SK-N-SH (cell line): ENCODE data around the gene PDZK1IP1. TPM values are rescaled to one million over a fixed set of nuclear protein-coding genes. Genes with fewer than 3 reads are reported as not detected.

Source experiments
- CTCF ChIA-PET: fragments of 300-600, 350-600 bp; formaldehyde crosslinking; extraction: SDS; loops from one replicate; lab custom pipeline; 2021; lab: Yijun Ruan, JAX
- POLR2A ChIA-PET: fragments of 350-600 bp; sonication (Branson Sonifier 250); formaldehyde crosslinking; extraction: SDS; loops from one replicate; lab custom pipeline; 2020; ENCODE audit warnings: antibody characterized with exemption, inconsistent platforms; lab: Yijun Ruan, JAX
- DNase-seq: peaks from one replicate; pipeline ENCODE4 v3.0.0; 2012
- H2AFZ ChIP-seq: fragments of 200-600 bp; sonication (generic); 2 replicates; pipeline ENCODE4 v1.8.1; 2016; ENCODE audit warnings: antibody characterized with exemption, mild to moderate bottlenecking, low read depth
- H3F3A ChIP-seq: fragments of 200-600 bp; sonication (generic); replicated peaks from 2 replicates; pipeline ENCODE3; 2016; ENCODE audit warnings: antibody characterized with exemption, mild to moderate bottlenecking; ENCODE audit not compliant: insufficient read depth
- H3K27ac ChIP-seq, 2 experiments: fragments of 200-500 bp in 1 of 2; fragments of 200-600 bp in 1 of 2; sonication (Bioruptor generic) in 1 of 2; sonication (generic), shearing (Covaris generic) in 1 of 2; 2 replicates each; pipeline versions ENCODE4 v1.5.1 to v1.6.1; 2014 to 2016; ENCODE audit warnings: low read depth in 2 of 2, inconsistent platforms in 1 of 2, low read length in 1 of 2, mild to moderate bottlenecking in 1 of 2, mixed read lengths in 1 of 2
- H3K27me3 ChIP-seq: fragments of 200-600 bp; sonication (generic), shearing (Covaris generic); 2 replicates; pipeline ENCODE4 v1.6.1; 2016; ENCODE audit warnings: mixed run types; ENCODE audit not compliant: insufficient read depth
- H3K36me3 ChIP-seq, 2 experiments: fragments of 200-500 bp in 1 of 2; fragments of 200-600 bp in 1 of 2; sonication (Bioruptor generic) in 1 of 2; sonication (generic) in 1 of 2; replicated peaks in 1 of 2; 2 replicates each; pipeline versions ENCODE3 to v1.5.1; 2014 to 2016; ENCODE audit warnings: low read length in 1 of 2, mild to moderate bottlenecking in 1 of 2; ENCODE audit not compliant: insufficient read depth in 2 of 2, control insufficient read depth in 1 of 2
- H3K4me1 ChIP-seq, 2 experiments: fragments of 200-500 bp in 1 of 2; fragments of 200-600 bp in 1 of 2; sonication (Bioruptor generic) in 1 of 2; sonication (generic), shearing (Covaris generic) in 1 of 2; 2 replicates each; pipeline versions ENCODE4 v1.5.1 to v1.6.1; 2014 to 2016; ENCODE audit warnings: low read depth in 1 of 2, low read length in 1 of 2, mixed run types in 1 of 2; ENCODE audit not compliant: insufficient read depth in 2 of 2, control insufficient read depth in 1 of 2
- H3K4me2 ChIP-seq: fragments of 200-600 bp; sonication (generic), shearing (Covaris generic); 2 replicates; pipeline ENCODE4 v1.6.1; 2017; ENCODE audit warnings: mixed run types
- H3K4me3 ChIP-seq, 2 experiments: fragments of 200-500 bp in 1 of 2; fragments of 200-600 bp in 1 of 2; sonication (Bioruptor generic) in 1 of 2; sonication (generic), shearing (Covaris generic) in 1 of 2; 2 replicates each; pipeline versions ENCODE4 v1.5.1 to v1.8.1; 2014 to 2016; ENCODE audit warnings: low read depth in 2 of 2, inconsistent platforms in 1 of 2, low read length in 1 of 2, mild to moderate bottlenecking in 1 of 2, mixed read lengths in 1 of 2, moderate library complexity in 1 of 2
- H3K79me2 ChIP-seq: fragments of 200-600 bp; sonication (generic); 2 replicates; pipeline ENCODE4 v1.8.1; 2017; ENCODE audit warnings: mild to moderate bottlenecking; ENCODE audit not compliant: insufficient read depth
- H3K9ac ChIP-seq: fragments of 200-600 bp; sonication (generic); 2 replicates; pipeline ENCODE4 v1.6.1; 2017; ENCODE audit warnings: mixed run types
- H3K9me2 ChIP-seq: fragments of 200-600 bp; sonication (generic); 2 replicates; pipeline ENCODE4 v1.6.1; 2017; ENCODE audit warnings: mixed run types
- H3K9me3 ChIP-seq: fragments of 200-600 bp; sonication (generic); 2 replicates; pipeline ENCODE4 v1.6.1; 2017; ENCODE audit warnings: mixed run types, mild to moderate bottlenecking, moderate library complexity
- H4K20me1 ChIP-seq: fragments of 200-600 bp; sonication (generic); 2 replicates; pipeline ENCODE4 v1.6.1; 2017; ENCODE audit warnings: mild to moderate bottlenecking, mixed run types; ENCODE audit not compliant: insufficient read depth
- ELF1 ChIP-seq: IDR thresholded peaks from 2 replicates; pipeline ENCODE4 v1.4.0; 2012
- EP300 ChIP-seq, 2 experiments: IDR thresholded peaks; 2 replicates each; pipeline versions ENCODE4 v1.4.0 to v1.6.1; 2012; ENCODE audit warnings: borderline replicate concordance in 1 of 2, low read depth in 1 of 2, low read length in 1 of 2
- EZH2phosphoT487 ChIP-seq: fragments of 200-600 bp; sonication (generic); IDR thresholded peaks from 2 replicates; pipeline ENCODE4 v1.6.1; 2017; ENCODE audit warnings: low read depth, mixed run types, mild to moderate bottlenecking, antibody characterized with exemption, moderate library complexity, borderline replicate concordance
- FOXM1 ChIP-seq: IDR thresholded peaks from 2 replicates; pipeline ENCODE4 v1.4.0; 2012; ENCODE audit warnings: low read depth, mild to moderate bottlenecking
- MEF2A ChIP-seq: IDR thresholded peaks from 2 replicates; pipeline ENCODE4 v1.4.0; 2012; ENCODE audit warnings: low read depth, borderline replicate concordance
- MXI1 ChIP-seq: IDR thresholded peaks from 2 replicates; pipeline ENCODE4 v1.6.1; 2012; ENCODE audit warnings: mild to moderate bottlenecking, low read depth, low read length, improper control_type of control experiment
- POLR2AphosphoS5 ChIP-seq: IDR thresholded peaks from 2 replicates; pipeline ENCODE4 v1.6.1; 2012; ENCODE audit warnings: low read depth, low read length
- RAD21 ChIP-seq: IDR thresholded peaks from 2 replicates; pipeline ENCODE4 v1.6.1; 2012; ENCODE audit warnings: mild to moderate bottlenecking, low read length
- RFX5 ChIP-seq: IDR thresholded peaks from 2 replicates; pipeline ENCODE4 v1.6.1; 2012; ENCODE audit warnings: mild to moderate bottlenecking, improper control_type of control experiment, low read length
- RXRA ChIP-seq: IDR thresholded peaks from 2 replicates; pipeline ENCODE4 v1.4.0; 2012; ENCODE audit warnings: low read depth, mild to moderate bottlenecking, borderline replicate concordance
- TCF12 ChIP-seq: IDR thresholded peaks from 2 replicates; pipeline ENCODE4 v1.4.0; 2012
- TEAD4 ChIP-seq: IDR thresholded peaks from 2 replicates; pipeline ENCODE4 v1.4.0; 2012; ENCODE audit warnings: mild to moderate bottlenecking, borderline replicate concordance; ENCODE audit not compliant: insufficient read depth
- WGBS: methylation state at CpG from one replicate; pipeline ENCODE4 v1.1.6; 2017; ENCODE audit warnings: low lambda C conversion rate; 5-methylcytosine and 5-hydroxymethylcytosine counted together
- polyA plus RNA-seq, 3 experiments: library from polyadenylated mRNA; depleted of rRNA; stranded (reverse); fragments of >200 nt; gene quantifications; 2 replicates each; pipeline ENCODE4 v1.2.3, GENCODE V29; 2012
- TF ChIP-seq, protein P1 (sequence below): fragments of 150-350 bp; IDR thresholded peaks from 2 replicates; pipeline ENCODE4 v1.6.1; 2016; ENCODE audit warnings: mild to moderate bottlenecking, low read depth, low read length
- TF ChIP-seq, protein P2 (sequence below): IDR thresholded peaks from 2 replicates; pipeline ENCODE4 v1.6.1; 2012; ENCODE audit warnings: mild to moderate bottlenecking, low read depth, low read length, moderate library complexity
- TF ChIP-seq, protein P3 (sequence below): fragments of 150-350 bp; IDR thresholded peaks from 2 replicates; pipeline ENCODE4 v1.6.1; 2017; ENCODE audit warnings: antibody characterized with exemption, low read length, low read depth, borderline replicate concordance
- TF ChIP-seq, protein P4 (sequence below): IDR thresholded peaks from 2 replicates; pipeline ENCODE4 v1.4.0; 2012; ENCODE audit warnings: low read depth, borderline replicate concordance

The PDZK1IP1 gene
- polyA plus RNA-seq, 1 of the 3 experiments (the other 2 are of a cell fraction) = not detected

DNA sequence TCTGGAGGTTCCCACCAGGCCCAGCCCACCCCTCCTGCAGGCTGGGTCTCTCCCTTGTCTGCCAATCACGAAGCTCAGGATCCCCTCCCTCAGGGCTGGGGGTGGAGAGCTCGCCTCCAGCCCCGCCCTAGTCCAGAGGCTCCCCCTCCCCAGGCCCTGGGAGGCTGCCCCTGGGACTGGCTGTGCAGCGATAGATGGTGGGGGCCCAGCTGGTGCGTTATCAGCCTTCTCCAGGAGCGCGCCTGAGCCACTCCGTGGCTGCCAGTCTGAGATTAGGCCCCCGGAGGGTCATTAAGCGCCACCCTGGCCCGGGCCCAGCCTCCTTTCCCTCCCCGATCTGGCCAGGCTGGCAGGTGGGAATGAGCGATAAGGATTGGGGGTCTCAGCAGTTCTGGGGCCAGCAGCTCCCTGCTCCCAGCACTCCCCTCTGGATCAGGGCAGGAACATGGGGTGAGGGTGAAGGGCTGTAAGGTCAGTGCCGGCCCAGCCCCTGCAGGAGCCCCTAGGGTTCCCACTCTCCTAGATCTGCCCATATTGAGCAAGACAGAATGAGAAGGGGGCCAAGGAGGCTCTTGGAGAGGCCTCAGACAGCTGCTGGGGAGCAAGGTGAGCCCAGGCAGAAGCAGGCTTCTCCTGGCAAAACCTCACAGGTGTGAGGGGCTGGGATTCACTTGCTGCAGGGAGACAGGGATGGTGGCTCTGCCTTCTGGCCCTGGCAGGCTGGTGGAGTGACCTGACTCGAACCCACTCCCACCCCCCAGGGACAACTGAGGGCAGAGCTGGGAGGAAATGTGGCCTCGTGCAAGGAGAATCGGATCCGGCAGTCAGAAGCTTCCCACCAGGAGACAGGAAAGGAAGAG, 8.5 kb downstream of the PDZK1IP1 start:
- Histone ChIP-seq H3K4me2 (no peak overlapping the region), H3K36me3 (no peaks in the 10 kb centered on the region), H3F3A (peaks cover 4% of the 10 kb centered on the region), H2AFZ (no peak overlapping the region), H3K4me3 (no peak overlapping the region), H3K79me2 (no peaks in the 10 kb centered on the region), H3K9me2 (no peaks in the 10 kb centered on the region), H3K4me1 (peaks cover 4 to 16% of the 10 kb centered on the region in 2 experiments; a peak in 1 of 4 replicates), H4K20me1 (no peaks in the 10 kb centered on the region), H3K27ac (no peak overlapping the region), H3K9ac (no peak overlapping the region), H3K27me3 (no peaks in the 10 kb centered on the region), H3K9me3 (no peaks in the 10 kb centered on the region)
- 63% methylated on average over 15 of the region's 18 CpGs for WGBS
- TF ChIP-seq RFX5 (no peak), FOXM1 (no peak), RXRA (no peak), ELF1 (no peak), MXI1 (no peak), EP300 (IDR thresholded peaks at IDR 0.05; ENCODE audit: borderline replicate concordance in 1 of 2, low read depth in 1 of 2, low read length in 1 of 2) (no peak), MEF2A (no peak), POLR2AphosphoS5 (no peak), TEAD4 (no peak), TCF12 (no peak), RAD21 (no peak), EZH2phosphoT487 (no peak)
- TF ChIP-seq, protein P1, sequence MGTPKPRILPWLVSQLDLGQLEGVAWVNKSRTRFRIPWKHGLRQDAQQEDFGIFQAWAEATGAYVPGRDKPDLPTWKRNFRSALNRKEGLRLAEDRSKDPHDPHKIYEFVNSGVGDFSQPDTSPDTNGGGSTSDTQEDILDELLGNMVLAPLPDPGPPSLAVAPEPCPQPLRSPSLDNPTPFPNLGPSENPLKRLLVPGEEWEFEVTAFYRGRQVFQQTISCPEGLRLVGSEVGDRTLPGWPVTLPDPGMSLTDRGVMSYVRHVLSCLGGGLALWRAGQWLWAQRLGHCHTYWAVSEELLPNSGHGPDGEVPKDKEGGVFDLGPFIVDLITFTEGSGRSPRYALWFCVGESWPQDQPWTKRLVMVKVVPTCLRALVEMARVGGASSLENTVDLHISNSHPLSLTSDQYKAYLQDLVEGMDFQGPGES = no peak
- TF ChIP-seq, protein P2, sequence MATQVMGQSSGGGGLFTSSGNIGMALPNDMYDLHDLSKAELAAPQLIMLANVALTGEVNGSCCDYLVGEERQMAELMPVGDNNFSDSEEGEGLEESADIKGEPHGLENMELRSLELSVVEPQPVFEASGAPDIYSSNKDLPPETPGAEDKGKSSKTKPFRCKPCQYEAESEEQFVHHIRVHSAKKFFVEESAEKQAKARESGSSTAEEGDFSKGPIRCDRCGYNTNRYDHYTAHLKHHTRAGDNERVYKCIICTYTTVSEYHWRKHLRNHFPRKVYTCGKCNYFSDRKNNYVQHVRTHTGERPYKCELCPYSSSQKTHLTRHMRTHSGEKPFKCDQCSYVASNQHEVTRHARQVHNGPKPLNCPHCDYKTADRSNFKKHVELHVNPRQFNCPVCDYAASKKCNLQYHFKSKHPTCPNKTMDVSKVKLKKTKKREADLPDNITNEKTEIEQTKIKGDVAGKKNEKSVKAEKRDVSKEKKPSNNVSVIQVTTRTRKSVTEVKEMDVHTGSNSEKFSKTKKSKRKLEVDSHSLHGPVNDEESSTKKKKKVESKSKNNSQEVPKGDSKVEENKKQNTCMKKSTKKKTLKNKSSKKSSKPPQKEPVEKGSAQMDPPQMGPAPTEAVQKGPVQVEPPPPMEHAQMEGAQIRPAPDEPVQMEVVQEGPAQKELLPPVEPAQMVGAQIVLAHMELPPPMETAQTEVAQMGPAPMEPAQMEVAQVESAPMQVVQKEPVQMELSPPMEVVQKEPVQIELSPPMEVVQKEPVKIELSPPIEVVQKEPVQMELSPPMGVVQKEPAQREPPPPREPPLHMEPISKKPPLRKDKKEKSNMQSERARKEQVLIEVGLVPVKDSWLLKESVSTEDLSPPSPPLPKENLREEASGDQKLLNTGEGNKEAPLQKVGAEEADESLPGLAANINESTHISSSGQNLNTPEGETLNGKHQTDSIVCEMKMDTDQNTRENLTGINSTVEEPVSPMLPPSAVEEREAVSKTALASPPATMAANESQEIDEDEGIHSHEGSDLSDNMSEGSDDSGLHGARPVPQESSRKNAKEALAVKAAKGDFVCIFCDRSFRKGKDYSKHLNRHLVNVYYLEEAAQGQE = no peak
- TF ChIP-seq, protein P3, sequence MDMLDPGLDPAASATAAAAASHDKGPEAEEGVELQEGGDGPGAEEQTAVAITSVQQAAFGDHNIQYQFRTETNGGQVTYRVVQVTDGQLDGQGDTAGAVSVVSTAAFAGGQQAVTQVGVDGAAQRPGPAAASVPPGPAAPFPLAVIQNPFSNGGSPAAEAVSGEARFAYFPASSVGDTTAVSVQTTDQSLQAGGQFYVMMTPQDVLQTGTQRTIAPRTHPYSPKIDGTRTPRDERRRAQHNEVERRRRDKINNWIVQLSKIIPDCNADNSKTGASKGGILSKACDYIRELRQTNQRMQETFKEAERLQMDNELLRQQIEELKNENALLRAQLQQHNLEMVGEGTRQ = no peak
- TF ChIP-seq, protein P4, sequence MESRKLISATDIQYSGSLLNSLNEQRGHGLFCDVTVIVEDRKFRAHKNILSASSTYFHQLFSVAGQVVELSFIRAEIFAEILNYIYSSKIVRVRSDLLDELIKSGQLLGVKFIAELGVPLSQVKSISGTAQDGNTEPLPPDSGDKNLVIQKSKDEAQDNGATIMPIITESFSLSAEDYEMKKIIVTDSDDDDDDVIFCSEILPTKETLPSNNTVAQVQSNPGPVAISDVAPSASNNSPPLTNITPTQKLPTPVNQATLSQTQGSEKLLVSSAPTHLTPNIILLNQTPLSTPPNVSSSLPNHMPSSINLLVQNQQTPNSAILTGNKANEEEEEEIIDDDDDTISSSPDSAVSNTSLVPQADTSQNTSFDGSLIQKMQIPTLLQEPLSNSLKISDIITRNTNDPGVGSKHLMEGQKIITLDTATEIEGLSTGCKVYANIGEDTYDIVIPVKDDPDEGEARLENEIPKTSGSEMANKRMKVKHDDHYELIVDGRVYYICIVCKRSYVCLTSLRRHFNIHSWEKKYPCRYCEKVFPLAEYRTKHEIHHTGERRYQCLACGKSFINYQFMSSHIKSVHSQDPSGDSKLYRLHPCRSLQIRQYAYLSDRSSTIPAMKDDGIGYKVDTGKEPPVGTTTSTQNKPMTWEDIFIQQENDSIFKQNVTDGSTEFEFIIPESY = no peak
- CTCF ChIA-PET = interaction anchor here (1.1 to 8.1 kb wide), 5 partner anchors 11 to 253 kb away, joined by 3 to 143 read pairs (median 5); partner anchors contain the start of gene PDZK1IP1
- POLR2A ChIA-PET = no interaction called here
- peak; percentile 17 for DNase-seq
